ENCODE results near the gene IGSF9.

IGSF9 gene

GRCh38 chr1:159927211-159927848 is 18.1 kb downstream of the IGSF9 start:
- CTCF ChIA-PET, result interaction anchor here (1.7 kb wide), 1 partner anchor 81 kb away, joined by 7 read pairs; no protein-coding TSS in a partner anchor
- no peak for DNase-seq (ENCODE audit: extremely low spot score)
- POLR2A ChIA-PET, result no interaction called here
- TF ChIP-seq FOXK2 (IDR thresholded peaks at IDR 0.05), result no peak
- TF ChIP-seq, protein P1, sequence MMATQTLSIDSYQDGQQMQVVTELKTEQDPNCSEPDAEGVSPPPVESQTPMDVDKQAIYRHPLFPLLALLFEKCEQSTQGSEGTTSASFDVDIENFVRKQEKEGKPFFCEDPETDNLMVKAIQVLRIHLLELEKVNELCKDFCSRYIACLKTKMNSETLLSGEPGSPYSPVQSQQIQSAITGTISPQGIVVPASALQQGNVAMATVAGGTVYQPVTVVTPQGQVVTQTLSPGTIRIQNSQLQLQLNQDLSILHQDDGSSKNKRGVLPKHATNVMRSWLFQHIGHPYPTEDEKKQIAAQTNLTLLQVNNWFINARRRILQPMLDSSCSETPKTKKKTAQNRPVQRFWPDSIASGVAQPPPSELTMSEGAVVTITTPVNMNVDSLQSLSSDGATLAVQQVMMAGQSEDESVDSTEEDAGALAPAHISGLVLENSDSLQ (IDR thresholded peaks at IDR 0.05), result no peak
- TF ChIP-seq SUZ12 (IDR thresholded peaks at IDR 0.05), result no peak
- TF ChIP-seq ZNF384 (IDR thresholded peaks at IDR 0.05), result no peak
- no peak for TF ChIP-seq L3MBTL2 (conservative IDR thresholded peaks at IDR 0.05)
- TF ChIP-seq NFRKB (IDR thresholded peaks at IDR 0.05), result no peak
- no peak for TF ChIP-seq FOXM1 (IDR thresholded peaks at IDR 0.05; ENCODE audit: borderline replicate concordance)
- no peak for TF ChIP-seq ARNT (IDR thresholded peaks at IDR 0.05)
- no peak for TF ChIP-seq FOXA1 (IDR thresholded peaks at IDR 0.05)
- no peak for TF ChIP-seq CTBP1 (IDR thresholded peaks at IDR 0.05; ENCODE audit: borderline replicate concordance)
- no peak for TF ChIP-seq BHLHE40 (IDR thresholded peaks at IDR 0.05; ENCODE audit: borderline replicate concordance)
- no peak for TF ChIP-seq TARDBP (IDR thresholded peaks at IDR 0.05)
- TF ChIP-seq LEF1 (IDR thresholded peaks at IDR 0.05; ENCODE audit: borderline replicate concordance), result no peak
- TF ChIP-seq SP1 (IDR thresholded peaks at IDR 0.05), result no peak
- no peak for TF ChIP-seq HDGF (IDR thresholded peaks at IDR 0.05; ENCODE audit: borderline replicate concordance)
- TF ChIP-seq ELF4 (IDR thresholded peaks at IDR 0.05), result no peak

DNA sequence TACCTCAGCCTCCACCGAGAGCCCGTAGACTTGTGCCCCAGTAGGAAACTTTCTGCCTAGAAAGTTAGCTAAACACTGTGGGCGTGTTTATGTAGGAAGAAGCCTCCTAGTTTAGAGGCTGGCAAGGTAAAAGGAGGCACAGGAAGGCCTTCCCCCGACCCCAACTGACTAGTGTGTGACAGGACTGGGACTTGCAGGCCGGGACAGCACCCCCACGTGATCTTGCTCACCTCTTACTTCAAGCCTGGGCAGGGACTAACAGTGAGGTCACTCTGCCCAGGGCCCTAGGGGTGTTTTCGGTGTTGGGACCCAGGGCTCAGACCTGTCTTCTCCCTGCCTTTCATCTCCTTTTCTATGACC is 19.7 kb downstream of the IGSF9 start:
- DNase-seq (ENCODE audit: extremely low spot score), result no peak
- TF ChIP-seq HDGF (IDR thresholded peaks at IDR 0.05; ENCODE audit: borderline replicate concordance) (no peak), SUZ12 (IDR thresholded peaks at IDR 0.05) (no peak), CTBP1 (IDR thresholded peaks at IDR 0.05; ENCODE audit: borderline replicate concordance) (no peak), NFRKB (IDR thresholded peaks at IDR 0.05) (no peak), LEF1 (IDR thresholded peaks at IDR 0.05; ENCODE audit: borderline replicate concordance) (no peak), BHLHE40 (IDR thresholded peaks at IDR 0.05; ENCODE audit: borderline replicate concordance) (no peak), FOXA1 (IDR thresholded peaks at IDR 0.05) (no peak), TARDBP (IDR thresholded peaks at IDR 0.05) (no peak), ARNT (IDR thresholded peaks at IDR 0.05) (no peak), ELF4 (IDR thresholded peaks at IDR 0.05) (no peak), SP1 (IDR thresholded peaks at IDR 0.05) (no peak), ZNF384 (IDR thresholded peaks at IDR 0.05) (no peak)
- TF ChIP-seq, protein P1 (IDR thresholded peaks at IDR 0.05), result no peak
- ChIA-PET CTCF (no interaction called here), POLR2A (interaction anchor here (0.6 to 3.7 kb wide), 11 partner anchors 8 to 127 kb away, joined by 3 to 24 read pairs (median 6); partner anchors contain the start of gene IGSF9)

DNA sequence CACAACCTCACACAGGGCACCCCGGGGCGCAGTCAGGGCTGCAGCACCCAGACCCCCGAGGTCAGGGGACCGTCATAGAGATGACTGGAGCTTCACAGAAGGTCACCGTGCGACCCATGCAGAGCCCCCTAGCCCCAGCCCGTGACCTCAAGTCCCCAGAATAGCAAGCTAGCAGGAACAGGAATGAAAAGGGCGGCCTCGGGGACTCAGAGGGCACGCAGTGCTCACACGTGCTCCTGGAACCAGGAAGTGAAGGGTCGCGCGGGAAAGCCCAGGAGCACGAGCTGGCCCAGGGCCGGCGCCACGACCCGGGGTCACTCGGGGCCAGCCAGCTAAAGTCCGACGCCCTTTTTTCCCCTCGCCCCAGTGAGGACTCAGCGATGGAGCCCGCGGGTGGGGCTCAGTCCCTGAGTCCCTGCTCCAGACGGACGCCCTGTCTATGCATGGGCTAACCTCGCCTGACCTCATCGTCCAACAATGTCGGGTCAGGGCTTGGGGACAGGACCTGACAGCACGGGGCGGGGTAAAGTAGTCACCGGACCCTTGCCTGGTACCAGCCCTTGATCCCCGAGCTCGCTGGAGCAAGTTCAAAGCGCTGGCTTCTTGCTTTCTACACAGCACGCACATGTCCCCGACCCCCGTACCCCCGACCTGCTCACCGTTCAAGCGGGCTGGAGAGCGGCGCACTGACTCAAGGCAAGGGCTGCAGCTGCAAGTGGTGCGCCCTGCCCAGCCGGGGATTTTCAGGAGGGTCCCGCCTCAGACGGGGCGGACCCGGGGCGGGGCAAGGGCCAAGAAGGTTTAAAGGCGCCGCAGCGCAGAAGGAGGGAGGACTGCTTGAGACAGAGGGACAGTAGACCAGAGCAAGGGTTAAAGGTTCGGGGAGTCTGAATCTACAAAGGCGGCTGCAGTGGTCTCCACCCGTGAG is 20.4 kb downstream of the IGSF9 start, which contains the start of gene TAGLN2:
TSS of gene TAGLN2 (minus strand) at position 717 of the 928 bp plus-strand sequence. CDS start 4,998 bp downstream, outside the sequence.
- DNase-seq (ENCODE audit: extremely low spot score), result peak; percentile 91
- CTCF ChIA-PET, result interaction anchor here (0.9 kb wide), 1 partner anchor 83 kb away, joined by 4 read pairs; no protein-coding TSS in a partner anchor
- TF ChIP-seq L3MBTL2 (conservative IDR thresholded peaks at IDR 0.05) (peak; percentile 98), FOXK2 (IDR thresholded peaks at IDR 0.05) (no peak), TARDBP (IDR thresholded peaks at IDR 0.05) (no peak), BHLHE40 (IDR thresholded peaks at IDR 0.05; ENCODE audit: borderline replicate concordance) (no peak), SP1 (IDR thresholded peaks at IDR 0.05) (no peak), SUZ12 (IDR thresholded peaks at IDR 0.05) (no peak), ARNT (IDR thresholded peaks at IDR 0.05) (no peak), LEF1 (IDR thresholded peaks at IDR 0.05; ENCODE audit: borderline replicate concordance) (no peak), NFRKB (IDR thresholded peaks at IDR 0.05) (no peak), ZNF384 (IDR thresholded peaks at IDR 0.05) (no peak), CTBP1 (IDR thresholded peaks at IDR 0.05; ENCODE audit: borderline replicate concordance) (no peak), HDGF (IDR thresholded peaks at IDR 0.05; ENCODE audit: borderline replicate concordance) (no peak), FOXM1 (IDR thresholded peaks at IDR 0.05; ENCODE audit: borderline replicate concordance) (peak; percentile 64), FOXA1 (IDR thresholded peaks at IDR 0.05) (no peak), ELF4 (IDR thresholded peaks at IDR 0.05) (peak; percentile 93)
- TF ChIP-seq, protein P1 (IDR thresholded peaks at IDR 0.05), result no peak
- POLR2A ChIA-PET, result interaction anchor here (0.6 to 3.7 kb wide), 13 partner anchors 9 to 126 kb away, joined by 3 to 24 read pairs (median 6); partner anchors contain the start of gene IGSF9

- ChIA-PET CTCF (interaction anchor here (0.9 kb wide), 1 partner anchor 84 kb away, joined by 4 read pairs; no protein-coding TSS in a partner anchor), POLR2A (interaction anchor here (1.4 to 3.7 kb wide), 9 partner anchors 8 to 83 kb away, joined by 5 to 24 read pairs (median 7); partner anchors contain the start of gene IGSF9)
- peak; percentile 64; the same call in 1 of the 2 replicates for TF ChIP-seq CTBP1 (IDR thresholded peaks at IDR 0.05; ENCODE audit: borderline replicate concordance)
- TF ChIP-seq FOXM1 (IDR thresholded peaks at IDR 0.05; ENCODE audit: borderline replicate concordance), result peak; percentile 34; the same call in 1 of the 2 replicates
- TF ChIP-seq ZNF384 (IDR thresholded peaks at IDR 0.05), result no peak
- no peak for TF ChIP-seq L3MBTL2 (conservative IDR thresholded peaks at IDR 0.05)
- TF ChIP-seq LEF1 (IDR thresholded peaks at IDR 0.05; ENCODE audit: borderline replicate concordance), result no peak
- DNase-seq (ENCODE audit: extremely low spot score), result peak; percentile 79
These were observed 21.2 kb downstream of the IGSF9 start for GRCh38 chr1:159924025-159924790.
